ENCODE measurements around the gene BMPER. TPM values are rescaled to one million over a fixed set of nuclear protein-coding genes. Genes with fewer than 3 reads are reported as not detected.

Gene BMPER
- total RNA-seq, 1 experiment from 2014 or later = 1.5 TPM

DNA sequence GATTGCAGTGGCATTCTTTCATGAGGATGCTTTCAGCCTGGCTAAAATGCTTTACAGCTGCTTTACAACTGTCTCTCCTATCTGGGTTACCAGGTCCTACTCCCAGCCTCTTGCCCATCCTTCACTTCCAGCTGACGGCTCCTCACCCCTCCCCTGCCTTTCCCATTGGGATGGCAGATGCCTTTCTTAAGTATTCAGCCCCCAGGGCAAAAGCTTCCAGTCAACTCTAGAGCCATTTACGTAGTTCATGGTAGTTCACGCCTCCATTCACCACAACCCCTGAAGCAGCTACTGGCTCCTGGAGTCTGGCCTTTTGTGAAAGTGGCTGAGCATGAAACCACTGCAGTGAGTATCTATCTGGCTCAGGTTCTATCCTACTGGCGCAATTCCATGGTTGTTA lies 17.2 kb upstream of the BMPER start:
- peak; percentile 100 for DNase-seq (ENCODE audit: low read depth)

DNA sequence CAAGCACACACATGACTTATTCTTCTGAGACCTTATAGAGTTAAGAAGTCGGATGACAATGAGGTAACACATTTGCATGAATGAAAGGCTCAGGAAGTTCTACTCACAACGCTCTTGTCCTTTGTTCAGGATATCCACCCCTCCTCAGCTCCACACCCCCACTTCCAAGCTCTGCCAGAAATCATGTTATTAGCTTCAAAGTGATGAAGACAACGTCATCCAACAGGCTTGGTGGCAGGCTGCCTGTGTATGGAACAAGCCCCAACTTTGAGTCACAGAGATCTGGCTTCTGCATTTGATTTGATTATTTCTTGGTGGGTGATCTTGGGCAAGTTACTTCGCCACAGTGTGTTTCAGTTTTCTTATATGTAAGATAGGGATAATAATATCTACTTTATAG lies 12.4 kb upstream of the BMPER start:
- DNase-seq (ENCODE audit: low read depth) = no peak

- no peak for DNase-seq (ENCODE audit: low read depth)
Measured at GRCh38 chr7:33893377-33893776, 12.0 kb upstream of the BMPER start.

- DNase-seq (ENCODE audit: low read depth) = peak; percentile 74
Measured at GRCh38 chr7:33895025-33895804, 10.1 kb upstream of the BMPER start.

GRCh38 chr7:33900501-33900900 lies 4.8 kb upstream of the BMPER start:
- peak; percentile 28 for DNase-seq (ENCODE audit: low read depth)

DNA sequence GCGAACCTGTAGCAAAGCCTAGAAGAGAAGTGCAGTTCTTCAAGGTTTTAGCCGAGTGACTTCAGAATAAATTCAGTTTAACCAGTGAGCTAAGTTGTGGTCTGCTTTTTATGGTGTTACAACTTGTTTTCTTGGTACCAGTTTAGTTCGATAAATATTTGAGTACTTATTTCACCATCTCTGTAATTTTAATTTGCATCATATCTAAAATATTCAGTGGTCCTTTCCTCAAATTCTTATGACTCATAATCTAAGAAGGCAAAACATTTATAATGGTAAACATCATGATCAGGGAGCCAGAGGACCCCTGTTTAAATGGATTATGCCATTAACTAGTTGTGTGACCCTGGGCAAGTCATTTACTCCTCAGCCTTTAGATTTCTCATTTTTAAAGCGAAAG lies 4.1 kb upstream of the BMPER start:
- DNase-seq (ENCODE audit: low read depth) = peak; percentile 29

DNA sequence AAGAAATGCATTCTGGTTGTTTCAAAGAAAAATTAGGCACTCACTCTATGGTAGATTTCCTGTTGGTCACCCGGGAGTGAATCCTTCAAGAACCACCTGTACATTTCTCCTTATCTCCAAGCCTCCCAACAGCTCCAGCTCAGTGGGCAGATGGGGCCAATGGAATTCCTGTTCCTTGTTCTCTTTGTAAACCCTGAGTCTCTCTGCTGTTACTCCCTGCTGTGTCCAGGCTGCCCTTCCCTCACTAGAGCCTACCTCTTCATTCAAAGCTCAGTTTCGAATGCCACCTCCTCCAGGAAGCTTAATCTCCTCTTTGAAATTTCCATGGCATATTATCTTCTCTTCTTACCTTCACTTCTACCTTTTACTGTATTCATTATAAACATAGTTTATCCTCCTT lies 3.5 kb upstream of the BMPER start:
- DNase-seq (ENCODE audit: low read depth) = no peak

- no peak for DNase-seq (ENCODE audit: low read depth)
Measured at GRCh38 chr7:33902746-33903145, 2.6 kb upstream of the BMPER start.

DNA sequence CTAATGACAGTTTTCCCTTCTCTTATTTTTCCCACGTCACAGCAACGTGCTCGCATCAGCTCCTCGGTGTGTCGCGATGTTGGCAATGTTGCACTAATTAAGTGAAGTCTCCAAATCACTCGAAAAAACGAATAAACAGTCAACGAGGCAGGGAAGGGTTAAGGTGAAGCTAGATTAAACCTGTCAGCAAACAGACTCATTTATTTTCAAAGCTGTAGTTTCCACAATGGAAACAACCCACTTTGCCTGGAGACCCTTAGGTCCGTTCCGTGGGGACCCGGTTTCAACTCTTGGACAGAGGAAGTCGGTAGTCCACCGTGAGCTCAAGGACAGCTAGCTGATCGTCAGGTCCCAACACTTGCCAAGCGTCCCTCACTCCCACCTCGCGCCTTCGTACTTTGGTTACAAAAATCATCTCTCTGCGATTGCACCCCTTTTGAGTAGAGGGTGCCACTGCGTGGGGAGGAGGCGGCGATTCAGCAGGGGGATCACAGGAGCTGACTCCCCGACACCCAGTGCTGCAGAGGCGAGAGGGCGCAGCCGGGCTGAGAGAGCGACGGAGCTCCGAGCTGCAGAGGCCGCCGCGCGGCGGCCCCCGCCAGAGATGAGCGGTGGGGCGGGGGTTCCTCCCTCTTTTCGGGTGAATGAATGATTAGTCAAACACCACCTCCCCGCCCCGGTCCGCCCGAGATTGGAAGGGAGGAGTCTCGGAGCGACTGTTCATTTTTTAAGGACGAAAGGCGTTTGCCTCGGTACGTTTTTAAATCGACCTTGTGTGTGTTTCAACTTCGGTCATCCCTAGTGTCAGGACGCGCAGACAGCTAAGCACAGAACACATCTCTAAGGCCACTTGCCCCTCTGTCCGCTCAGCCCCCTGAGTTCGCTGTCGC lies 1.3 kb upstream of the BMPER start:
- DNase-seq (ENCODE audit: low read depth) = peak; percentile 60

- peak; percentile 61 for DNase-seq (ENCODE audit: low read depth)
Measured at GRCh38 chr7:33904681-33905388, 504 bp upstream of the BMPER start.

- no peak for DNase-seq (ENCODE audit: low read depth)
Measured at GRCh38 chr7:33906697-33907096, 1.4 kb downstream of the BMPER start.

DNA sequence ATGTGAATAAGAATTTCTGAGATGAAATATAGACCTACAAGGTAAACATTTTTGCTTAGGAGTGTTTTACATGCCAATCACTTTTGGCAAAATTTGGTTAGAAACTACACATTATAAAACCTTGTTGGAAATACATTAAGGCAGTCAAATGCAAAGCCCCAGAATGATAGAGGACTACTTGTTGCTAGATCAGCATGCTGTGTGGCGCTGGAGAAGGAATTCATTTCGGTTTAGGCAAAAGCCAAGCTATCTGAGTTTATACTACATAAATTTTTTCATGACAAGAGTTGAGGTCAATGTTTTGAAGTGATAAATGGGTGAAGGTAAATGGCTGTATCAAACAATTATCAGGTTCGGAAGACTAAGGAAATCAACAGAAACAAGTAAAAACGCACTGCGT lies 2.3 kb downstream of the BMPER start:
- no peak for DNase-seq (ENCODE audit: low read depth)

GRCh38 chr7:33909318-33909717 lies 4.0 kb downstream of the BMPER start:
- no peak for DNase-seq (ENCODE audit: low read depth)

DNA sequence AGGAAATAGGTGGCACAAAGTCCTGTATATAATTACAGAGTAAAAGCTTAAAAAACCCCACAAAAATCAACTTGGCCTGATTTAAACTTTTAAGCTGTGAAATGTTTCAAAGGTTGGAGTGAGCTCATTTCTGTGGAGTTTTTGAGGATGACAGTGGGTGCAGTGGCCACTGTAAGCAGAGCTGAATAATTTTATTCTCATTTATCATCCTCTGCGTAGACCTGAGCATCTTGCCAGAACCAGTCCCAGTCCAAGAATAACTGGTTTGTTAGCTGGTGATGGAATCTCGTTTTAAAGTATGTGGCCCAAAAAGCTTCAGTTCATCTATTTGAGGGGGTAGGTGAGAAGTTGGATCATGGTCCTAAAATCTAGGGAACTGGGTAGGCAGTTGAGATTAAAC lies 4.4 kb downstream of the BMPER start:
- DNase-seq (ENCODE audit: low read depth) = no peak

DNA sequence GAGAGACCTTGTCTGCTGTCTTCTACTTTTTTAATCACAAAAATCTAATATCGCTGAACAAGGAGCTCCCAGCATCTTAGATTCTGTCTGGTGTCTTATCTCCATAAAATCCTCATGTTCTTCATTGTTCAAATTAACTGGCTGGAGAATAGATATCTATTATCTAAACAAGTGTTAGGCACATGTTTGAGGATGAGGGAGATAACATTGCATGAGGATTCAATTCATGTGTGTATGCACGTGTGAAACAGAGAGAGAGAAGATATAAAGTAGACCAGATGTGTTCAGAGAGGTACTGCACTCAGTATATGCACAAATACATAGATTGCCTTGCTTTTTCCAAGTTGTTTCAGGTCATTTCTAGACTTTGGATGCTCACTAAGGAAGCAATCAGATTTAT lies 5.4 kb downstream of the BMPER start:
- DNase-seq (ENCODE audit: low read depth) = no peak

DNA sequence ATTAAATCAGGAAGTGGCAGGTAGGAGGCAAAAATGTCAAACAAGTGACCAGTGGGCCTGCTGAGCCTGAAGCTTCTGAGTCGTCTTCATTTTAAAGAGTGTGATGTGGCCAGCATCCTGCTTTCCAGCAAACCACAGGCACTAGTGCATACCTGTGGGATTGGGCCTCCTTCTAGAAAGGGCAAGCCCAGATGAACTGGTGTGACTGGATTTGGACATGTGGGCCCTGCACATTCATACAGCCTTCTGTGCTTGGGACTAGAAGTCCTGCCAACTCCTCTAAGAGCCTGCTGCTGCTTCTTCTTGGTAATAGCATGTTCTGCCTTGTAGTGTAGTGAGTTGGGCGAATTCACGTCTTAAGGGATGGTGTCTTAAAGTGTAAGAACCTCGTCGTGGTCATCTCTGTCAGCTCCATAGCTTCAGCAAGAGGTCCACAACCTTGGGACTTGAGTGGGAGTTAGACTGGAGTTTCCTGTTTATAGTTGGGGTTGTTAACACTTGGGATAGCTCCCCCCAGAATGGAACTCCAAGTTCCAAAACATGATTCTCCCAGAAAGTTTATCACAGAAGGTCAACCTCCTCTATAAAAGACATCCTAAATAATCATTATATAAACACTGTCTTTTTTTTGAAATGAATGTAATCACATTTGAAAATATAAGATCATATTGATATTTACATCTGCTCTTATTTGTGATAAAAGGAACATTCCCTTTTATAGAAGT lies 11.2 kb downstream of the BMPER start:
- DNase-seq (ENCODE audit: low read depth) = peak; percentile 31

DNA sequence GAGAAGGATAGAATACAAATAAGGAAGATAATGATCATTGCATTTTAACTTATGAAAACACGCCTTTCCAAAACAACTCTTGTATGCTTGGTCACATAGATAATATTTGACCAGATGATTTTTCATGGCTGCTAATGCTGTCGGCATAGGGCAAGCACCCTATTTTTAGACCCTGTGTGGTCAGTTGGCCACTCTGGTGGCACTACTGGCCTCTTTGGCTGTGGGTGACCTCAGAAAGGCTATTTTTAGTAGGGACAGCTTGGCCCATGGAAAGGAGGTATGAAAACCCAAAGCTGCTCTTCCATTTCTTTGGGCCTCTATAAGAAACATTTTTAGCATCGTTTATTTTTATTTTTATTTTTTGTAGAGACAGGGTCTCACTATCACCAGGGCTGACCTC lies 12.3 kb downstream of the BMPER start:
- no peak for DNase-seq (ENCODE audit: low read depth)

GRCh38 chr7:33918438-33919143 lies 13.3 kb downstream of the BMPER start:
- DNase-seq (ENCODE audit: low read depth) = no peak

GRCh38 chr7:33919449-33919848 lies 14.1 kb downstream of the BMPER start:
- DNase-seq (ENCODE audit: low read depth) = no peak

- no peak for DNase-seq (ENCODE audit: low read depth)
Measured at GRCh38 chr7:33921216-33921938, 16.0 kb downstream of the BMPER start.

Data from M059J (cell line).